ENCODE data around the gene TBC1D4. TPM values are rescaled to one million over a fixed set of nuclear protein-coding genes. Genes with fewer than 3 reads are reported as not detected.
"Not testable (repeated sequence)": the region's sequence is repeated elsewhere in the genome, so short reads cannot be mapped to it uniquely, and the experiment has no call there.

Gene TBC1D4
- total RNA-seq, 1 experiment from 2014 or later = 177 TPM

DNA sequence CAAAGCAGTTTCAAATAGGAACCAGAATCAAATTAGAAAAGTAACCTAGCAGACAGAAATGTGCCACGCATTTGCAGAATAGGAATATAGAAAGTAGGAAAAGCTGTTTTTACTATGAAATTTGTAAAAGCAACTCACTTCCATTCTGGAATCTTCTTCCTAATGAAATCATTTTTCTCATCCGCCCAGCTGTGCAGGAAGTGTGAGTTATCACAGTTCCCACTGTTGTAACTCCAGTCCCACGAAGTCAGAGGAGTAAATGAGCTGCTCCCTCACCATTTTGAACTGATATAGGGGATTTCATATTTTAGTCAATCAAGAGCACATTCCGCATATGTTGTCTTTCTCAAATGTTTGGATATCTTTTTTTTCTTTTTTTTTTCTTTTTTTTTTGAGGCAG is 230.8 kb downstream of the TBC1D4 start:
- Mint-ChIP-seq H3K9me3 (ENCODE audit: unreplicated experiment) (peaks cover under 1% of the 10 kb centered on the region), H3K27ac (ENCODE audit: unreplicated experiment) (no peak overlapping the region), H3K36me3 (ENCODE audit: insufficient read depth, unreplicated experiment) (no peaks in the 10 kb centered on the region), H3K4me1 (ENCODE audit: low read depth, unreplicated experiment) (peaks cover 3% of the 10 kb centered on the region), H3K4me3 (ENCODE audit: unreplicated experiment) (no peak overlapping the region), H3K27me3 (ENCODE audit: insufficient read depth, unreplicated experiment) (no peaks in the 10 kb centered on the region)
- Histone ChIP-seq H3K9me3 (peaks cover 8% of the 10 kb centered on the region), H3K4me1 (no peaks in the 10 kb centered on the region), H3K4me3 (ENCODE audit: low read depth, low read length) (no peak overlapping the region), H3K27me3 (replicated peaks; ENCODE audit: control insufficient read depth, insufficient read depth, low read length) (no peaks in the 10 kb centered on the region), H3K36me3 (ENCODE audit: control insufficient read depth, insufficient read depth, low read length) (no peaks in the 10 kb centered on the region)
- intact Hi-C loops (cut with micrococcal nuclease; ENCODE audit: unreplicated experiment) = loop anchor here (10.0 kb wide), 2 partner anchors 1226 to 1496 kb away; no protein-coding TSS in a partner anchor
- no peak for DNase-seq
- ChIA-PET POLR2A (no interaction called here), CTCF (no interaction called here)
- BruUV-seq (replicated peaks) = no TSS peak
- TF ChIP-seq, protein P1, sequence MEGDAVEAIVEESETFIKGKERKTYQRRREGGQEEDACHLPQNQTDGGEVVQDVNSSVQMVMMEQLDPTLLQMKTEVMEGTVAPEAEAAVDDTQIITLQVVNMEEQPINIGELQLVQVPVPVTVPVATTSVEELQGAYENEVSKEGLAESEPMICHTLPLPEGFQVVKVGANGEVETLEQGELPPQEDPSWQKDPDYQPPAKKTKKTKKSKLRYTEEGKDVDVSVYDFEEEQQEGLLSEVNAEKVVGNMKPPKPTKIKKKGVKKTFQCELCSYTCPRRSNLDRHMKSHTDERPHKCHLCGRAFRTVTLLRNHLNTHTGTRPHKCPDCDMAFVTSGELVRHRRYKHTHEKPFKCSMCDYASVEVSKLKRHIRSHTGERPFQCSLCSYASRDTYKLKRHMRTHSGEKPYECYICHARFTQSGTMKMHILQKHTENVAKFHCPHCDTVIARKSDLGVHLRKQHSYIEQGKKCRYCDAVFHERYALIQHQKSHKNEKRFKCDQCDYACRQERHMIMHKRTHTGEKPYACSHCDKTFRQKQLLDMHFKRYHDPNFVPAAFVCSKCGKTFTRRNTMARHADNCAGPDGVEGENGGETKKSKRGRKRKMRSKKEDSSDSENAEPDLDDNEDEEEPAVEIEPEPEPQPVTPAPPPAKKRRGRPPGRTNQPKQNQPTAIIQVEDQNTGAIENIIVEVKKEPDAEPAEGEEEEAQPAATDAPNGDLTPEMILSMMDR (IDR thresholded peaks at IDR 0.05; ENCODE audit: insufficient read depth in 1 of 2, low read depth in 1 of 2, low read length in 1 of 2, severe bottlenecking in 1 of 2, unreplicated experiment in 1 of 2) = no peak

DNA sequence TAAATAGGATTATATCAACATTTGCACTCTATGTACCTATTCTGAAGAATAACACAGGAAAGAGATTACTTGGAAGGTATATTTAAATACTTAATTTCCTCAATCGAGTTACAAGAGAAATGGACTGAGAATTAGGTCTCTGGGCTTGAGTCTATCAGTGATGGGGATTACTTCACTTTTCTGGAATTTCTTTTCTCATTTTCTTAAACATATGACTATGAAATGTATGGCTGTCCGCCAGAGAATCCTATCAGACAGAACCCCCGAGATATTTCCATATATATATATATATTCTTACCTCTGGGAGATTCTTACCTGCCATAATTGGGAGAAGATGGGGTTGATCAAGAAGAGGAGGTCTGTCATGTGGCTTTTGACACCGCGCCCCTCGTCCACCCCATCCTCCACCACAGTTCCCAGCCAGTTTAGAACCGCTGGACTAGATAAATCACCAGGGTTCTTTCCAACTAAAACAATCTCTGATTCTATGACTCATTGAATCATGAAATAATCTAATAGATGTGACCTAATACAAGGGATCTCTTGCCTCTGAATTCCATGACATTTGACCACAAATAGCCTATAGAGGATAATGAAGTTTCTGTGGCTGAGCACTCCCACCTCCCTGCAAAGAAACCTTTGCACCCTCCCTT is 231.3 kb downstream of the TBC1D4 start:
- ChIA-PET POLR2A (no interaction called here), CTCF (no interaction called here)
- BruUV-seq (replicated peaks) = no TSS peak
- H3K36me3 ChIP-seq (ENCODE audit: control insufficient read depth, insufficient read depth, low read length) = no peaks in the 10 kb centered on the region
- peaks cover 8% of the 10 kb centered on the region for H3K9me3 ChIP-seq
- no peak for DNase-seq
- TF ChIP-seq, protein P1 (IDR thresholded peaks at IDR 0.05; ENCODE audit: insufficient read depth in 1 of 2, low read depth in 1 of 2, low read length in 1 of 2, severe bottlenecking in 1 of 2, unreplicated experiment in 1 of 2) = no peak
- peaks cover 6% of the 10 kb centered on the region for H3K9me3 Mint-ChIP-seq (ENCODE audit: unreplicated experiment)
- no peaks in the 10 kb centered on the region for H3K4me1 ChIP-seq
- no peaks in the 10 kb centered on the region for H3K36me3 Mint-ChIP-seq (ENCODE audit: insufficient read depth, unreplicated experiment)
- no peak overlapping the region for H3K27ac Mint-ChIP-seq (ENCODE audit: unreplicated experiment)
- no peak overlapping the region for H3K4me3 Mint-ChIP-seq (ENCODE audit: unreplicated experiment)
- no peaks in the 10 kb centered on the region for H3K27me3 ChIP-seq (replicated peaks; ENCODE audit: control insufficient read depth, insufficient read depth, low read length)
- intact Hi-C loops (cut with micrococcal nuclease; ENCODE audit: unreplicated experiment) = loop anchor here (10.0 kb wide), 2 partner anchors 1226 to 1496 kb away; no protein-coding TSS in a partner anchor
- no peaks in the 10 kb centered on the region for H3K27me3 Mint-ChIP-seq (ENCODE audit: insufficient read depth, unreplicated experiment)
- H3K4me1 Mint-ChIP-seq (ENCODE audit: low read depth, unreplicated experiment) = no peaks in the 10 kb centered on the region
- H3K4me3 ChIP-seq (ENCODE audit: low read depth, low read length) = no peak overlapping the region

DNA sequence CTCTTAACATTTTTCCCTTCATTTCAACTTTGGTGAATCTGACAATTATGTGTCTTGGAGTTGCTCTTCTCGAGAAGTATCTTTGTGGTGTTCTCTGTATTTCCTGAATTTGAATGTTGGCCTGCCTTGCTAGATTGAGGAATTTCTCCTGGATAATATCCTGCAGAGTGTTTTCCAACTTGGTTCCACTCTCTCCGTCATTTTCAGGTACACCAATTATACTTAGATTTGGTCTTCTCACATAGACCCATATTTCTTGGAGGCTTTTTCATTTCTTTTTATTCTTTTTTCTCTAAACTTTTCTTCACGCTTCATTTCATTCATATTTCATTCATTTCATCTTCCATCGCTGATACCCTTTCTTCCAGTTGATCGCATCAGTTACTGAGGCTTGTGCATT is 236.4 kb downstream of the TBC1D4 start:
- peaks cover 28% of the 10 kb centered on the region for H3K9me3 Mint-ChIP-seq (ENCODE audit: unreplicated experiment)
- H3K36me3 ChIP-seq (ENCODE audit: control insufficient read depth, insufficient read depth, low read length) = not testable (repeated sequence)

DNA sequence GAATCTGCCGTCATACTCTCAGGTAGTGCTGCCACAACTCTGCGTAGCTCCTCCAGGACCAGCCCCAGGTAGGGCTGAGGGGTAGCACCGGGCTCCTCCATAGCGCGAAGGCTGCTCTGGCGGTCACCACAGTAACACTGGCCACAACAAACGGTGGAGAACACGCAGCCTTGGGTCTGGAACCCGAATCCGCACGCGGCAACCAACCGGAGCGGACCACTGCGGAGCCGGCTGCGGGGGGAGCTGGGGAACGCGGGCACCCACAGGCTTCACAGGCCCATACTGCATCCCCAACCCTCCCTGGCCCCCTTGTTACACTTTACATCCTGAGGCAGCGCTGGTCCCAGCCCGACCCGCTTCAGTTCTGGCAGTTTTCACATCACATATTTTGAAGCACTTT is 241.7 kb downstream of the TBC1D4 start:
- CTCF ChIA-PET; intact Hi-C loops (cut with micrococcal nuclease; ENCODE audit: unreplicated experiment); BruUV-seq (replicated peaks); H3K4me3 ChIP-seq (ENCODE audit: low read depth, low read length); H3K36me3 ChIP-seq (ENCODE audit: control insufficient read depth, insufficient read depth, low read length); H3K9me3 ChIP-seq; DNase-seq; H3K27me3 ChIP-seq (replicated peaks; ENCODE audit: control insufficient read depth, insufficient read depth, low read length); H3K27ac Mint-ChIP-seq (ENCODE audit: unreplicated experiment); H3K36me3 Mint-ChIP-seq (ENCODE audit: insufficient read depth, unreplicated experiment); H3K4me1 ChIP-seq; POLR2A ChIA-PET; H3K4me3 Mint-ChIP-seq (ENCODE audit: unreplicated experiment); H3K4me1 Mint-ChIP-seq (ENCODE audit: low read depth, unreplicated experiment): not testable (repeated sequence)
- peaks cover 50% of the 10 kb centered on the region for H3K9me3 Mint-ChIP-seq (ENCODE audit: unreplicated experiment)
- peaks cover 15% of the 10 kb centered on the region for H3K27me3 Mint-ChIP-seq (ENCODE audit: insufficient read depth, unreplicated experiment)

More for the DNA sequence above, 236.4 kb downstream of the TBC1D4 start:
- H3K27me3 Mint-ChIP-seq (ENCODE audit: insufficient read depth, unreplicated experiment); H3K4me1 Mint-ChIP-seq (ENCODE audit: low read depth, unreplicated experiment); H3K4me3 ChIP-seq (ENCODE audit: low read depth, low read length); BruUV-seq (replicated peaks); H3K9me3 ChIP-seq; CTCF ChIA-PET; DNase-seq; intact Hi-C loops (cut with micrococcal nuclease; ENCODE audit: unreplicated experiment); H3K36me3 Mint-ChIP-seq (ENCODE audit: insufficient read depth, unreplicated experiment); POLR2A ChIA-PET; H3K4me1 ChIP-seq; H3K4me3 Mint-ChIP-seq (ENCODE audit: unreplicated experiment); H3K27me3 ChIP-seq (replicated peaks; ENCODE audit: control insufficient read depth, insufficient read depth, low read length); H3K27ac Mint-ChIP-seq (ENCODE audit: unreplicated experiment): not testable (repeated sequence)
